HG03045 (cell line): Measurements from ENCODE around the gene RCC2.
"Not testable (repeated sequence)": the region's sequence is repeated elsewhere in the genome, so short reads cannot be mapped to it uniquely, and the experiment has no call there.

Experiments
- ATAC-seq: cut with Tn5 transposase; IDR thresholded peaks from one replicate; pipeline ENCODE4 v1.9.1; 2021; ENCODE audit warnings: mild to moderate bottlenecking, moderate library complexity; ENCODE audit not compliant: unreplicated experiment

The RCC2 gene

GRCh38 chr1:17422461-17422860 lies 17.0 kb downstream of the RCC2 start:
- no peak for ATAC-seq

- no peak for ATAC-seq
These were observed 19.0 kb downstream of the RCC2 start for GRCh38 chr1:17420391-17420918.

GRCh38 chr1:17419626-17420328 lies 19.7 kb downstream of the RCC2 start:
- ATAC-seq = no peak

GRCh38 chr1:17416389-17416788 lies 23.1 kb downstream of the RCC2 start:
- ATAC-seq = no peak

GRCh38 chr1:17414022-17414421 lies 25.5 kb downstream of the RCC2 start:
- no peak for ATAC-seq

- no peak for ATAC-seq
These were observed 27.2 kb downstream of the RCC2 start for GRCh38 chr1:17412093-17412870.

GRCh38 chr1:17409391-17409811 lies 30.1 kb downstream of the RCC2 start:
- ATAC-seq = no peak

GRCh38 chr1:17407786-17408514 lies 31.5 kb downstream of the RCC2 start:
- ATAC-seq = not testable (repeated sequence)

GRCh38 chr1:17406760-17407475 lies 32.6 kb downstream of the RCC2 start:
- ATAC-seq = not testable (repeated sequence)

- no peak for ATAC-seq
These were observed 33.3 kb downstream of the RCC2 start for GRCh38 chr1:17405898-17406759.

GRCh38 chr1:17404820-17405219 lies 34.7 kb downstream of the RCC2 start:
- ATAC-seq = no peak

- ATAC-seq = no peak
These were observed 35.3 kb downstream of the RCC2 start for GRCh38 chr1:17404034-17404684.

GRCh38 chr1:17403081-17403480 lies 36.4 kb downstream of the RCC2 start:
- ATAC-seq = no peak

- ATAC-seq = no peak
These were observed 37.6 kb downstream of the RCC2 start for GRCh38 chr1:17401841-17402240.

- no peak for ATAC-seq
These were observed 38.6 kb downstream of the RCC2 start for GRCh38 chr1:17400725-17401341.

GRCh38 chr1:17397910-17398695 lies 41.4 kb downstream of the RCC2 start:
- no peak for ATAC-seq

GRCh38 chr1:17393230-17393629 lies 46.2 kb downstream of the RCC2 start:
- no peak for ATAC-seq

GRCh38 chr1:17392199-17392740 lies 47.2 kb downstream of the RCC2 start:
- no peak for ATAC-seq
